ENCODE results near the gene TMEM198. TPM values are rescaled to one million over a fixed set of nuclear protein-coding genes. Genes with fewer than 3 reads are reported as not detected.

The TMEM198 gene
- total RNA-seq, 4 donors from 2014 or later, result 1.1 to 4.4 (median 1.2) TPM; not detected in 1

- in situ Hi-C loops (cut with MboI; ENCODE audit: low pct_ligation_motif_present in 1 of 4, low pct_unique_long_range_greater_than_20kb in 1 of 4, low sequenced_read_pairs in 3 of 4), result loop anchor here in 3 of 4 donors (10.0 kb wide), 2 partner anchors 52 to 122 kb away; no protein-coding TSS in a partner anchor
- Histone ChIP-seq H3K27me3 (peaks cover 92% of the 10 kb centered on the region), H3K4me1 (peaks cover 8 to 18% (median 11%) of the 10 kb centered on the region in 4 donors), H3K4me3 (no peak overlapping the region), H3K27ac (no peak overlapping the region), H3K9me3 (no peaks in the 10 kb centered on the region), H3K36me3 (no peaks in the 10 kb centered on the region)
- TF ChIP-seq CTCF (IDR thresholded peaks at IDR 0.05), result no peak
- no peak for TF ChIP-seq EP300 (IDR thresholded peaks at IDR 0.05; ENCODE audit: low read depth)
- TF ChIP-seq POLR2A (IDR thresholded peaks at IDR 0.05), result no peak
- no peak for TF ChIP-seq POLR2AphosphoS5 (IDR thresholded peaks at IDR 0.05)
- intact Hi-C loops (cut with DNase I; ENCODE audit: low total_unique reads), result no loop called here
- DNase-seq, result no peak
- WGBS, 2 donors (ENCODE audit: low coverage in 1 of 2), result 54% methylated on average over 4 of the region's 6 CpGs; no CpG with 5 or more reads in 1 of the 2 donors
These were observed 16.8 kb upstream of the TMEM198 start for GRCh38 chr2:219527076-219527394.

- peaks cover 91% of the 10 kb centered on the region for H3K27me3 ChIP-seq
- H3K27ac ChIP-seq, result no peak overlapping the region
- intact Hi-C loops (cut with DNase I; ENCODE audit: low total_unique reads) (no loop called here), in situ Hi-C loops (cut with MboI; ENCODE audit: low pct_ligation_motif_present in 1 of 4, low pct_unique_long_range_greater_than_20kb in 1 of 4, low sequenced_read_pairs in 3 of 4) (loop anchor here in 3 of 4 donors (10.0 kb wide), 2 partner anchors 53 to 123 kb away; no protein-coding TSS in a partner anchor)
- 29 to 61% methylated on average over 1 to 5 of the region's 5 CpGs for WGBS, 2 donors (ENCODE audit: low coverage in 1 of 2)
- peaks cover 5 to 14% (median 9%) of the 10 kb centered on the region in 4 donors for H3K4me1 ChIP-seq
- no peak for DNase-seq
- no peaks in the 10 kb centered on the region for H3K9me3 ChIP-seq
- H3K36me3 ChIP-seq, result no peaks in the 10 kb centered on the region
- no peak for TF ChIP-seq POLR2A (IDR thresholded peaks at IDR 0.05)
- no peak for TF ChIP-seq POLR2AphosphoS5 (IDR thresholded peaks at IDR 0.05)
- TF ChIP-seq EP300 (IDR thresholded peaks at IDR 0.05; ENCODE audit: low read depth), result no peak
- no peak for TF ChIP-seq CTCF (IDR thresholded peaks at IDR 0.05)
- no peak overlapping the region for H3K4me3 ChIP-seq
These were observed 16.4 kb upstream of the TMEM198 start for GRCh38 chr2:219527472-219527871.

GRCh38 chr2:219530048-219530963 is 13.5 kb upstream of the TMEM198 start:
- Histone ChIP-seq H3K36me3 (no peaks in the 10 kb centered on the region), H3K4me1 (peaks cover 0 to 5% (median 0%) of the 10 kb centered on the region in 4 donors), H3K27ac (no peak overlapping the region), H3K27me3 (peaks cover 63% of the 10 kb centered on the region), H3K4me3 (no peak overlapping the region), H3K9me3 (no peaks in the 10 kb centered on the region)
- TF ChIP-seq POLR2A (IDR thresholded peaks at IDR 0.05) (no peak), CTCF (IDR thresholded peaks at IDR 0.05) (peak; percentile 95 to 98 (median 97))
- in situ Hi-C loops (cut with MboI; ENCODE audit: low pct_ligation_motif_present in 1 of 4, low pct_unique_long_range_greater_than_20kb in 1 of 4, low sequenced_read_pairs in 3 of 4), result loop anchor here in 2 of 4 donors (10.0 kb wide), 2 partner anchors 104 to 114 kb away; no protein-coding TSS in a partner anchor
- WGBS, 2 donors (ENCODE audit: low coverage in 1 of 2), result 16% methylated on average over 21 of the region's 21 CpGs; no CpG with 5 or more reads in 1 of the 2 donors
- intact Hi-C loops (cut with DNase I; ENCODE audit: low total_unique reads), result loop anchor here (2.0 to 5.0 kb wide), 2 partner anchors 53 to 130 kb away; no protein-coding TSS in a partner anchor
- DNase-seq, result peak; percentile 84

- H3K36me3 ChIP-seq, result no peaks in the 10 kb centered on the region
- no peak for DNase-seq
- peaks cover 48% of the 10 kb centered on the region for H3K27me3 ChIP-seq
- 48 to 90% methylated on average over 2 to 16 of the region's 20 CpGs for WGBS, 2 donors (ENCODE audit: low coverage in 1 of 2)
- H3K27ac ChIP-seq, result no peak overlapping the region
- intact Hi-C loops (cut with DNase I; ENCODE audit: low total_unique reads) (loop anchor here (2.0 to 5.0 kb wide), 2 partner anchors 55 to 131 kb away; no protein-coding TSS in a partner anchor), in situ Hi-C loops (cut with MboI; ENCODE audit: low pct_ligation_motif_present in 1 of 4, low pct_unique_long_range_greater_than_20kb in 1 of 4, low sequenced_read_pairs in 3 of 4) (loop anchor here in 2 of 4 donors (10.0 kb wide), 2 partner anchors 103 to 113 kb away; no protein-coding TSS in a partner anchor)
- H3K9me3 ChIP-seq, result no peaks in the 10 kb centered on the region
- peaks cover 0 to 5% (median 0%) of the 10 kb centered on the region in 4 donors for H3K4me1 ChIP-seq
- TF ChIP-seq EP300 (IDR thresholded peaks at IDR 0.05; ENCODE audit: low read depth) (no peak), CTCF (IDR thresholded peaks at IDR 0.05) (no peak), POLR2A (IDR thresholded peaks at IDR 0.05) (no peak), POLR2AphosphoS5 (IDR thresholded peaks at IDR 0.05) (no peak)
- H3K4me3 ChIP-seq, result no peak overlapping the region
These were observed 12.0 kb upstream of the TMEM198 start for GRCh38 chr2:219531639-219532377.
